Activated naive CD4-positive, alpha-beta T cell treated with Interleukin-2 at 50 U/mL for 16 hours (primary cell): ENCODE results near the gene ZP2.
"Not testable (repeated sequence)": the region's sequence is repeated elsewhere in the genome, so short reads cannot be mapped to it uniquely, and the experiment has no call there.

ENCODE experiments used
- DNase-seq: peaks from one replicate; pipeline ENCODE4 v3.0.0-alpha.2; 2020

ZP2 gene

GRCh38 chr16:21211486-21211885 is at the start of gene ZP2:
Gene ZP2, minus strand, starts transcription at chr16:21211574. Its CDS starts 27 bp downstream, at chr16:21211547.
- DNase-seq = no peak

- no peak for DNase-seq
Observed at GRCh38 chr16:21257284-21257683, 45.9 kb upstream of the ZP2 start.

- no peak for DNase-seq
Observed at GRCh38 chr16:21256636-21257035, 45.3 kb upstream of the ZP2 start.

- DNase-seq = no peak
Observed at GRCh38 chr16:21253470-21253869, 42.1 kb upstream of the ZP2 start.

- no peak for DNase-seq
Observed at GRCh38 chr16:21250072-21250923, 38.9 kb upstream of the ZP2 start.

- not testable (repeated sequence) for DNase-seq
Observed at GRCh38 chr16:21248179-21248578, 36.8 kb upstream of the ZP2 start.

GRCh38 chr16:21244518-21245215 is 33.3 kb upstream of the ZP2 start:
- DNase-seq = no peak

GRCh38 chr16:21242756-21243155 is 31.4 kb upstream of the ZP2 start:
- DNase-seq = no peak

- no peak for DNase-seq
Observed at GRCh38 chr16:21239646-21240045, 28.3 kb upstream of the ZP2 start.

GRCh38 chr16:21236831-21237230 is 25.5 kb upstream of the ZP2 start:
- DNase-seq = no peak

GRCh38 chr16:21235199-21235585 is 23.8 kb upstream of the ZP2 start:
- DNase-seq = no peak

GRCh38 chr16:21233521-21234150 is 22.3 kb upstream of the ZP2 start, which contains the start of gene ANKS4B:
Gene ANKS4B, plus strand, starts transcription at chr16:21233699. Its CDS starts 39 bp downstream, at chr16:21233738.
- no peak for DNase-seq

GRCh38 chr16:21233045-21233520 is 21.7 kb upstream of the ZP2 start:
- DNase-seq = no peak

GRCh38 chr16:21228361-21228872 is 17.0 kb upstream of the ZP2 start:
- no peak for DNase-seq

- DNase-seq = no peak
Observed at GRCh38 chr16:21227866-21228265, 16.5 kb upstream of the ZP2 start.

- DNase-seq = no peak
Observed at GRCh38 chr16:21226749-21227148, 15.4 kb upstream of the ZP2 start.

GRCh38 chr16:21224800-21225199 is 13.4 kb upstream of the ZP2 start:
- DNase-seq = no peak

- no peak for DNase-seq
Observed at GRCh38 chr16:21223787-21224186, 12.4 kb upstream of the ZP2 start.

GRCh38 chr16:21222495-21223337 is 11.3 kb upstream of the ZP2 start:
- DNase-seq = no peak

- DNase-seq = no peak
Observed at GRCh38 chr16:21219551-21219950, 8.2 kb upstream of the ZP2 start.

- DNase-seq = no peak
Observed at GRCh38 chr16:21218153-21218552, 6.8 kb upstream of the ZP2 start.

- DNase-seq = no peak
Observed at GRCh38 chr16:21217121-21217520, 5.7 kb upstream of the ZP2 start.
